Testis (tissue), 2 donors: ENCODE data around the gene DEFB124.

Source experiments
- CTCF ChIP-seq, 3 experiments: fragments of 450-650 bp in 2 of 3; fragments of 200-600 bp in 1 of 3; sonication (generic) in 1 of 3; IDR thresholded peaks; one replicate each; pipeline ENCODE4 v1.5.1; 2016 to 2019; ENCODE audit warnings: antibody characterized with exemption in 3 of 3, mild to moderate bottlenecking in 2 of 3, moderate library complexity in 1 of 3
- POLR2A ChIP-seq: fragments of 450-650 bp; IDR thresholded peaks from one replicate; pipeline ENCODE4 v1.6.1; 2017; ENCODE audit warnings: antibody characterized with exemption, mild to moderate bottlenecking, moderate library complexity

GRCh38 chr20:31474758-31475427 is at the start of gene DEFB124, which contains the start of gene REM1:
- TF ChIP-seq CTCF (IDR thresholded peaks at IDR 0.05) = no peak
- TF ChIP-seq POLR2A = no peak
